Pancreas (tissue), 10 donors: ENCODE measurements around the gene CFAP20. TPM values are rescaled to one million over a fixed set of nuclear protein-coding genes. Genes with fewer than 3 reads are reported as not detected.

Experiments
- ATAC-seq, 4 donors: fragments of 200-7000 bp; cut with Tn5 transposase; one replicate each; pipeline versions ENCODE4 v1.8.0 to v1.9.1; 2020; ENCODE audit warnings: mild to moderate bottlenecking in 4 of 4, moderate library complexity in 4 of 4
- DNase-seq, 6 donors: peaks; one replicate each; pipeline ENCODE4 v3.0.0-alpha.2; 2020
- FAIRE-seq: peaks from 2 replicates; lab custom pipeline; 2012; peaks lifted over from hg19 to GRCh38; lab: Jason Lieb, UNC
- H3K27ac ChIP-seq, 4 donors: fragments of 200-600 bp; sonication (generic); 1 replicate in 3 of 4; 2 replicates in 1 of 4; pipeline versions ENCODE4 v1.5.0 to v1.8.0; 2020
- H3K27me3 ChIP-seq, 4 donors: fragments of 200-600 bp; one replicate each; pipeline ENCODE4 v1.8.0; 2021
- H3K36me3 ChIP-seq, 3 donors: fragments of 200-600 bp; sonication (generic) in 1 of 3; one replicate each; pipeline versions ENCODE4 v1.5.0 to v1.8.0; 2020 to 2021
- H3K4me1 ChIP-seq, 3 donors: fragments of 200-600 bp; one replicate each; pipeline ENCODE4 v1.8.0; 2021
- H3K4me3 ChIP-seq, 4 donors: fragments of 200-600 bp; sonication (generic) in 2 of 4; one replicate each; pipeline versions ENCODE4 v1.5.0 to v1.8.0; 2020 to 2021
- H3K9me3 ChIP-seq, 4 donors: fragments of 200-600 bp; one replicate each; pipeline ENCODE4 v1.8.0; 2021
- WGBS, 2 donors: extraction: QIAGEN DNeasy Blood & Tissue Kit; methylation state at CpG; one replicate each; pipeline ENCODE4 v1.1.7; 2013; 5-methylcytosine and 5-hydroxymethylcytosine counted together
- intact Hi-C, 3 donors: fragments of 100-400 bp; cut with DNase I; formaldehyde crosslinking; loops; one replicate each; pipeline versions ENCODE4 v1.11.1 to v1.14.2; 2022
- polyA plus RNA-seq, 2 donors: library from polyadenylated mRNA; stranded (reverse); fragments of 200-250 nt; gene quantifications; one replicate each; pipeline ENCODE4 v1.2.3, GENCODE V29; 2013
- total RNA-seq, 6 donors: library from RNA; stranded (reverse); fragmentation: NEBNext Ultra II Directional in 4 of 6; extraction: Animal tissue kit (Norgen Biotek cat#: 25700) in 4 of 6; gene quantifications; one replicate each; pipeline versions ENCODE4 v1.2.1 to v1.2.4, GENCODE V29; 2021 to 2023
- TF ChIP-seq, protein P1 (sequence below), 4 donors: fragments of 200-600 bp; sonication (generic) in 3 of 4; IDR thresholded peaks; one replicate each; pipeline versions ENCODE4 v1.5.0 to v1.8.0; 2021; ENCODE audit warnings: antibody characterized with exemption in 4 of 4
- donor health status: healthy with polysubstance abuse.
- donor health status: DM: no; HTN: no; CAD: no; lungs with moderate emphysema.
- donor health status: DM: no; HTN: no; CAD: no.
- donor health status: control.
- donor health status: control.
- donor health status: Bipolar disorder and iron deficiency.
- donor health status: DM: yes; HTN: yes; CAD: no.
- donor health status: DM: no; HTN: no; CAD: no.
- donor health status: DM: no; HTN: no; CAD: no.
- donor health status: DM: yes; HTN: yes; CAD: no.

The CFAP20 gene
- total and polyA plus RNA-seq, 8 donors, result 5.2 to 23.2 (median 8.3) TPM

DNA sequence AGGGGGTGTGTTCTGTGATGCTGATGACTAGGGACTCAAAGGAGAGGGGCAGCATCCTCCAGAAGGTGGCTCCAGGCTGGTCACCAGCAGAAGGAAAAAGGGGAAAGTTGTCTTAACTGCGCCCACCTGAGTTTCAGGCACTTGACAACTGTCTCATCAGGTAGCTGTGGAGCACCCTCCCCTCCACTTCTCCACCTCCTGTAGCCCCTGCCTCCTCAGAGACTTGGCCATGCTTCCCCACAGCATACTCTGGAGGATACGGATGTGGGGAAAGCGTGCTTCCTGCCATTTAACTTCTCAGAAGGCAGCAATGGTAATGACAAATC, 17.9 kb downstream of the CFAP20 start:
- Histone ChIP-seq H3K36me3 (peaks cover 5 to 32% (median 18%) of the 10 kb centered on the region in 3 donors), H3K4me1 (no peaks in the 10 kb centered on the region), H3K27ac (no peak overlapping the region), H3K27me3 (no peaks in the 10 kb centered on the region), H3K4me3 (no peak overlapping the region), H3K9me3 (no peaks in the 10 kb centered on the region)
- FAIRE-seq, result no peak
- intact Hi-C loops, result no loop called here
- 93 to 94% methylated on average over 3 of the region's 3 CpGs for WGBS, 2 donors
- DNase-seq, result no peak
- ATAC-seq, result no peak
- TF ChIP-seq, protein P1, sequence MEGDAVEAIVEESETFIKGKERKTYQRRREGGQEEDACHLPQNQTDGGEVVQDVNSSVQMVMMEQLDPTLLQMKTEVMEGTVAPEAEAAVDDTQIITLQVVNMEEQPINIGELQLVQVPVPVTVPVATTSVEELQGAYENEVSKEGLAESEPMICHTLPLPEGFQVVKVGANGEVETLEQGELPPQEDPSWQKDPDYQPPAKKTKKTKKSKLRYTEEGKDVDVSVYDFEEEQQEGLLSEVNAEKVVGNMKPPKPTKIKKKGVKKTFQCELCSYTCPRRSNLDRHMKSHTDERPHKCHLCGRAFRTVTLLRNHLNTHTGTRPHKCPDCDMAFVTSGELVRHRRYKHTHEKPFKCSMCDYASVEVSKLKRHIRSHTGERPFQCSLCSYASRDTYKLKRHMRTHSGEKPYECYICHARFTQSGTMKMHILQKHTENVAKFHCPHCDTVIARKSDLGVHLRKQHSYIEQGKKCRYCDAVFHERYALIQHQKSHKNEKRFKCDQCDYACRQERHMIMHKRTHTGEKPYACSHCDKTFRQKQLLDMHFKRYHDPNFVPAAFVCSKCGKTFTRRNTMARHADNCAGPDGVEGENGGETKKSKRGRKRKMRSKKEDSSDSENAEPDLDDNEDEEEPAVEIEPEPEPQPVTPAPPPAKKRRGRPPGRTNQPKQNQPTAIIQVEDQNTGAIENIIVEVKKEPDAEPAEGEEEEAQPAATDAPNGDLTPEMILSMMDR (IDR thresholded peaks at IDR 0.05), result no peak

DNA sequence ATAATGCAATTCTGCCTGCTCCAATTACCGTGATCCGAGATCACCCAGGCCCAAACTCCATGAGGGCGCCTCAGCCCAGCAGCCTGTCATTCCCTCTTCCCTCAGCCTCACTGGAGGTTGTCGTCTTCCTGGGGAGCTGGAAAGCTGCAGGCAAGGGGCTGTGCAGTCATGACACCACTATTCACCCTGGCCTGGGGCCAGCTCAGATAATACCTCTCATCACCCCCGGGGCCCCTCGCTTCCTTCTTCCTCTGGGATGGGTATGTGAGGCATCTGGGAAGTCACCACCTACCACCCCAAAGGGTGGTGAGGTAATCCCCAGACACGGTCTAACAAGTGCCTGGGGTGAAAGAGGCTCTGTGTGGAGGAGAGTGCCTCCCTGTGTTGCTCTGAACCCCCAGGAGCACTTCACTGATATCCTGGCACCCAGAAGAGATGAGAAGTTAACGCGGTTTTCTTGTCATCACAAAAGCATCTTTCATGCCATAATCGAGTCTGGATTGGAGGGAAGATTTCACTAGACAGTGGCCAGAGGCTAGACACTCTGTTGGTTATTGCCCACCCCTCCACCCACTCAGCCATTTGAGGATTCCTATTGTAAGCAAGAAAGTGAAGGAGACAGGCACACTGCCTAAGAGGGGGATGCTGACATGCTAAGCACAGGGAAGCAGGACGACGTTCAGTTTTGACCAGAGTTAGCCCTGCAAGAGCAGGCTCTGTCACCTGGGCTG, 18.4 kb downstream of the CFAP20 start:
- H3K9me3 ChIP-seq, result no peaks in the 10 kb centered on the region
- no peak overlapping the region for H3K4me3 ChIP-seq
- peaks cover 5 to 31% (median 18%) of the 10 kb centered on the region in 3 donors for H3K36me3 ChIP-seq
- 63 to 67% methylated on average over 12 of the region's 12 CpGs for WGBS, 2 donors
- DNase-seq (no peak), ATAC-seq (no peak), FAIRE-seq (no peak)
- no peaks in the 10 kb centered on the region for H3K27me3 ChIP-seq
- TF ChIP-seq, protein P1 (IDR thresholded peaks at IDR 0.05), result no peak
- no peaks in the 10 kb centered on the region for H3K4me1 ChIP-seq
- no peak overlapping the region for H3K27ac ChIP-seq
- intact Hi-C loops, result no loop called here

DNA sequence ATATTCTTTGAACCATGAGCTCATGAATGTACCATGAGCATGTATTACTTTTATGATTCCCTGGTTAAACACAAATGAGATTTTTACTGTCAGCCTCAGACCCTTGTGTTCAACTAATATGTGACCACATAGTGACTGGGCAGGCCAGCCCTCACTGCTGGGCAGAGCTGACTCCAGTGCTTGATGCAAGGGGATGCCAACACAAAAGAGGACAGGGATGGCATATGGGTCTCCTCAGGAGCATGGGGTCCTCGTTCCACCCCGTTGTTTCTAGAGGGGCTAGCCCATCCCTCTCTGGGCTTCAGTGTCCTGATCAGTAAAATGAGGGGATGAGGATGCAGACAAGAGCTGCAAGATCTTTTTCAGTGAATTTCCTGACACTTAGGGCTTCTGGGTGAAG, 19.3 kb downstream of the CFAP20 start:
- TF ChIP-seq, protein P1 (IDR thresholded peaks at IDR 0.05), result no peak
- WGBS, 2 donors, result 69 to 75% methylated on average over 2 of the region's 2 CpGs
- H3K27ac ChIP-seq, result no peak overlapping the region
- intact Hi-C loops, result no loop called here
- H3K36me3 ChIP-seq, result peaks cover 5 to 22% (median 14%) of the 10 kb centered on the region in 3 donors
- ATAC-seq, result no peak
- no peak for DNase-seq
- no peaks in the 10 kb centered on the region for H3K4me1 ChIP-seq
- H3K27me3 ChIP-seq, result no peaks in the 10 kb centered on the region
- no peaks in the 10 kb centered on the region for H3K9me3 ChIP-seq
- no peak overlapping the region for H3K4me3 ChIP-seq
- FAIRE-seq, result no peak

DNA sequence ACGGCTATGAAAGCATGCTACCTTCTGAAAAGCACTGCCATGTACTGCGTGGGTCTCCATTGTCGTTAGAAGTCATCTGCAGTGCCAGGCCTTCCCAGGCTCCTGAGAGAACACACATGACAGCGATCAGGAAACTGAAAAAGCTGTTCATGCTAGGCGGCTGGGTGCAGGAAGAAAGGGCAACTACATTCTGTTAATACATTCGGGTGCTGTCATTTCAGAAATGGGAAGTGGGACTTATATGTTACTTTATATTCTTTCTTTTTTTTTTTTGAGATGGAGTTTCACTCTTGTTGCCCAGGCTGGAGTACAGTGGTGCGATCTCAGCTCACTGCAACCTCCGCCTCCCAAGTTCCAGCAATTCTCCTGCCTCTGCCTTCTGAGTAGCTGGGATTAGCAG, 19.9 kb downstream of the CFAP20 start:
- Histone ChIP-seq H3K4me3 (no peak overlapping the region), H3K36me3 (peaks cover 0 to 16% (median 10%) of the 10 kb centered on the region in 3 donors), H3K27me3 (no peaks in the 10 kb centered on the region), H3K27ac (no peak overlapping the region), H3K4me1 (no peaks in the 10 kb centered on the region), H3K9me3 (no peaks in the 10 kb centered on the region)
- ATAC-seq (no peak), DNase-seq (no peak), FAIRE-seq (no peak)
- WGBS, 2 donors, result 83 to 86% methylated on average over 8 of the region's 8 CpGs
- intact Hi-C loops, result no loop called here
- TF ChIP-seq, protein P1 (IDR thresholded peaks at IDR 0.05), result no peak

DNA sequence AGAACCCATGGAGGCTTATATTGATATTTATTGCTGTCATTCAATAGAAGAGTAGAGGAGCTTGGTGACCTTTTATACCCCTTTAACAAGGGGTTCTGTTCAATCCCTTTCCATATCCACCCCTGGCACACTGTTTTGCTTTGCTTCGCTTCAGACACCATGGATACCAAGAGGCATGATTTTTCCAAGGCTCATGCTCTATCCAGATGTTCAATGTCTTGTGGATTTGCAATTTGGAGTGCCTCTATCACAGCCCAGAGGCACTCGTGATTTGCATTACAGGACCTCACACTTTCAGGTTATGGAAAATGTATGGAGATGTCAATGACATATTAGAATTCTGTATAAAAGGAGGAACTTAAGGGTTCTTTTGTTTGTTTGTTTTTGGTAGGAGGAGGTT, 21.5 kb downstream of the CFAP20 start:
- FAIRE-seq (no peak), DNase-seq (no peak), ATAC-seq (no peak)
- H3K27ac ChIP-seq, result no peak overlapping the region
- H3K27me3 ChIP-seq, result no peaks in the 10 kb centered on the region
- intact Hi-C loops, result no loop called here
- H3K4me3 ChIP-seq, result no peak overlapping the region
- TF ChIP-seq, protein P1 (IDR thresholded peaks at IDR 0.05), result no peak
- peaks cover 0 to under 1% (median 0%) of the 10 kb centered on the region in 3 donors for H3K36me3 ChIP-seq
- WGBS, 2 donors, result 90 to 97% methylated on average over 2 of the region's 2 CpGs
- no peaks in the 10 kb centered on the region for H3K9me3 ChIP-seq
- H3K4me1 ChIP-seq, result no peaks in the 10 kb centered on the region
